K562 (cell line): ENCODE measurements around the gene DHX35. TPM values are rescaled to one million over a fixed set of nuclear protein-coding genes. Genes with fewer than 3 reads are reported as not detected.

Source experiments
- ARID2 ChIP-seq: fragments of 450-650 bp; IDR thresholded peaks from 2 replicates; pipeline ENCODE4 v1.6.1; 2017; ENCODE audit warnings: antibody characterized with exemption, mild to moderate bottlenecking
- BMI1 ChIP-seq: fragments of 150-350 bp; IDR thresholded peaks from 2 replicates; pipeline ENCODE4 v1.6.1; 2014; ENCODE audit warnings: low read length
- CC2D1A ChIP-seq: fragments of 450-650 bp; IDR thresholded peaks from 2 replicates; pipeline ENCODE4 v1.6.1; 2017; ENCODE audit warnings: mild to moderate bottlenecking
- E2F6 ChIP-seq, 2 experiments: IDR thresholded peaks; 2 replicates each; pipeline ENCODE4 v1.6.1; 2011; ENCODE audit warnings: borderline replicate concordance in 1 of 2, control low read depth in 1 of 2, low read depth in 1 of 2, low read length in 1 of 2, mild to moderate bottlenecking in 1 of 2, mixed read lengths in 1 of 2, moderate library complexity in 1 of 2; ENCODE audit not compliant: insufficient read depth in 1 of 2, insufficient read length in 1 of 2, poor library complexity in 1 of 2, severe bottlenecking in 1 of 2; ENCODE audit errors: extremely low read depth in 1 of 2
- EGR1 ChIP-seq: fragments of 450-650 bp; conservative IDR thresholded peaks from 2 replicates; pipeline ENCODE4 v1.6.1; 2017; ENCODE audit warnings: mild to moderate bottlenecking
- FOXJ3 ChIP-seq: sonication (generic); formaldehyde crosslinking; IDR thresholded peaks from 2 replicates; pipeline ENCODE4 v1.4.0; 2020; ENCODE audit warnings: mild to moderate bottlenecking, missing genetic modification reagents
- HMBOX1 ChIP-seq: sonication (generic); IDR thresholded peaks from 2 replicates; pipeline ENCODE4 v1.6.1; 2016
- KLF1 ChIP-seq: fragments of 450-650 bp; IDR thresholded peaks from 2 replicates; pipeline ENCODE4 v1.6.1; 2016; ENCODE audit warnings: missing genetic modification characterization, missing compliant biosample characterization
- MLX ChIP-seq, 2 experiments: fragments of 450-650 bp in 1 of 2; sonication (generic) in 1 of 2; formaldehyde crosslinking; conservative IDR thresholded peaks; 2 replicates each; pipeline versions ENCODE4 v1.4.0 to v1.8.1; 2020 to 2022; ENCODE audit warnings: mild to moderate bottlenecking in 1 of 2, missing genetic modification reagents in 1 of 2
- NCOR1 ChIP-seq: fragments of 450-650 bp; IDR thresholded peaks from 2 replicates; pipeline ENCODE4 v1.6.1; 2016; ENCODE audit warnings: mild to moderate bottlenecking, moderate library complexity
- NFYB ChIP-seq: IDR thresholded peaks from 2 replicates; pipeline ENCODE4 v1.6.1; 2011; ENCODE audit warnings: mild to moderate bottlenecking, moderate library complexity; ENCODE audit not compliant: insufficient read length; ENCODE audit errors: extremely low read depth
- POLR2A ChIP-seq: fragments of 450-650 bp; conservative IDR thresholded peaks from 2 replicates; pipeline ENCODE4 v1.6.1; 2016
- PURB ChIP-seq: sonication (generic); formaldehyde crosslinking; IDR thresholded peaks from 2 replicates; pipeline ENCODE4 v1.9.0; 2021; ENCODE audit warnings: low read depth, mild to moderate bottlenecking, missing genetic modification reagents
- RFX1 ChIP-seq: fragments of 450-650 bp; IDR thresholded peaks from 2 replicates; pipeline ENCODE4 v1.6.1; 2016; ENCODE audit warnings: mild to moderate bottlenecking, moderate library complexity
- TCFL5 ChIP-seq: fragments of 250-450 bp; sonication (Bioruptor Pico); conservative IDR thresholded peaks from 2 replicates; pipeline ENCODE4 v1.6.1; 2021; ENCODE audit warnings: mild to moderate bottlenecking, moderate library complexity, matching md5 sums
- TSC22D4 ChIP-seq: fragments of 450-650 bp; IDR thresholded peaks from 2 replicates; pipeline ENCODE4 v1.6.1; 2016; ENCODE audit warnings: missing genetic modification characterization, missing biosample characterization, control low read depth
- ZNF277 ChIP-seq: fragments of 250-450 bp; sonication (Bioruptor Pico); IDR thresholded peaks from 2 replicates; pipeline ENCODE4 v1.8.0; 2022; ENCODE audit warnings: inconsistent platforms, mild to moderate bottlenecking, moderate library complexity, borderline replicate concordance
- ZNF280B ChIP-seq: fragments of 250-450 bp; sonication (Bioruptor Pico); IDR thresholded peaks from 2 replicates; pipeline ENCODE4 v1.5.1; 2021; ENCODE audit warnings: mild to moderate bottlenecking
- ZNF445 ChIP-seq: fragments of 250-450 bp; sonication (Bioruptor Pico); IDR thresholded peaks from 2 replicates; pipeline ENCODE4 v1.4.0; 2020; ENCODE audit warnings: low read depth, mild to moderate bottlenecking, moderate library complexity
- ZNF583 ChIP-seq: fragments of 250-450 bp; sonication (Bioruptor Pico); IDR thresholded peaks from 2 replicates; pipeline ENCODE4 v1.4.0; 2020
- polyA plus RNA-seq, 8 experiments: library from polyadenylated mRNA; depleted of rRNA in 4 of 8; stranded (reverse) in 5 of 8; unstranded in 3 of 8; fragments of >200 nt; fragmentation: Nextera tagmentation in 2 of 8; fragmentation: Illumina TruSeq in 1 of 8; extraction: Ambion mirVana in 2 of 8; extraction: Trizol in 1 of 8; gene quantifications; 2 replicates each; pipeline versions ENCODE4 v1.2.1 to v1.2.3, GENCODE V29; 2011 to 2014; ENCODE audit warnings: inconsistent platforms in 1 of 8, missing spikeins in 1 of 8
- total RNA-seq, 7 experiments: library from RNA; depleted of rRNA in 6 of 7; stranded (reverse); fragments of >200 nt in 6 of 7; fragmentation: Illumina TruSeq in 2 of 7; extraction: Trizol in 2 of 7; gene quantifications; 2 replicates each; pipeline versions ENCODE4 v1.2.1 to v1.2.3, GENCODE V29; 2011 to 2021; ENCODE audit warnings: low replicate concordance in 1 of 7

DHX35 gene
- total and polyA plus RNA-seq, 9 of the 15 experiments (the other 6 are each of a cell fraction or from before 2014, with no cell fraction given): 6.5 to 25.6 (median 16.9) TPM

- TF ChIP-seq RFX1 (no peak), HMBOX1 (no peak), ZNF583 (CRISPR knock-in tag) (peak; percentile 71; the same call in 1 of the 2 replicates), ZNF280B (CRISPR knock-in tag) (no peak), E2F6 (IDR thresholded peaks at IDR 0.05; ENCODE audit: borderline replicate concordance in 1 of 2, extremely low read depth in 1 of 2, insufficient read depth in 1 of 2, insufficient read length in 1 of 2, low read depth in 1 of 2, low read length in 1 of 2, poor library complexity in 1 of 2, severe bottlenecking in 1 of 2) (peak; percentile 95 to 96), TSC22D4 (tag) (no peak), ARID2 (0 out of 2 replicates have a peak, but pooled peaks have one; percentile 14), CC2D1A (peak; percentile 68), FOXJ3 (no peak), NCOR1 (no peak), NFYB (no peak), EGR1 (peak; percentile 98), MLX (CRISPR knock-in tag; conservative IDR thresholded peaks at IDR 0.05) (no peak), ZNF445 (no peak), ZNF277 (CRISPR knock-in tag) (no peak), KLF1 (tag) (peak; percentile 72; the same call in 1 of the 2 replicates), PURB (CRISPR knock-in tag) (no peak), TCFL5 (CRISPR knock-in tag) (no peak), POLR2A (peak; percentile 90), BMI1 (no peak)
Measured at GRCh38 chr20:38962044-38962927, at the start of gene DHX35 (continued).
